T47D (cell line): ENCODE data around the gene ADGB.
"Not testable (repeated sequence)": the region's sequence is repeated elsewhere in the genome, so short reads cannot be mapped to it uniquely, and the experiment has no call there.

Experiments used
- DNase-seq, 2 experiments: peaks; one replicate each; pipeline versions ENCODE4 v3.0.0 to v3.0.0-alpha.2; 2011 to 2012; ENCODE audit warnings: low read depth in 1 of 2, low spot score in 1 of 2
- JUND ChIP-seq: IDR thresholded peaks from 2 replicates; pipeline ENCODE4 v1.6.1; 2012; ENCODE audit warnings: low read depth
- in situ Hi-C: cut with HindIII; loops from 2 replicates; pipeline ENCODE4 v1.10.0; 2016; ENCODE audit warnings: low sequenced_read_pairs, low pct_unique_long_range_greater_than_20kb

The ADGB gene

GRCh38 chr6:146787876-146788508 lies 189.2 kb downstream of the ADGB start:
- DNase-seq, result no peak
- in situ Hi-C loops, result no loop called here
- no peak for TF ChIP-seq JUND

- in situ Hi-C loops, result no loop called here
- no peak for DNase-seq
- TF ChIP-seq JUND, result no peak
Observed at GRCh38 chr6:146790561-146791091, 191.9 kb downstream of the ADGB start.

GRCh38 chr6:146791930-146792329 lies 193.2 kb downstream of the ADGB start:
- in situ Hi-C loops, result no loop called here
- no peak for DNase-seq
- TF ChIP-seq JUND, result no peak

- in situ Hi-C loops, DNase-seq: not testable (repeated sequence)
Observed at GRCh38 chr6:146793218-146793617, 194.4 kb downstream of the ADGB start.

- in situ Hi-C loops, result no loop called here
- DNase-seq, result no peak
- no peak for TF ChIP-seq JUND
Observed at GRCh38 chr6:146795479-146796133, 196.8 kb downstream of the ADGB start.

GRCh38 chr6:146803167-146803566 lies 204.4 kb downstream of the ADGB start:
- DNase-seq, in situ Hi-C loops: not testable (repeated sequence)

- no peak for TF ChIP-seq JUND
- in situ Hi-C loops, result no loop called here
- DNase-seq, result no peak
Observed at GRCh38 chr6:146803601-146804000, 204.8 kb downstream of the ADGB start.

- no peak for TF ChIP-seq JUND
- in situ Hi-C loops, result no loop called here
- no peak for DNase-seq
Observed at GRCh38 chr6:146805546-146806325, 207.0 kb downstream of the ADGB start.

- DNase-seq, in situ Hi-C loops: not testable (repeated sequence)
Observed at GRCh38 chr6:146809014-146809413, 210.2 kb downstream of the ADGB start.

- in situ Hi-C loops, DNase-seq: not testable (repeated sequence)
Observed at GRCh38 chr6:146812811-146813321, 214.1 kb downstream of the ADGB start.

- in situ Hi-C loops, result no loop called here
- DNase-seq, result no peak
- no peak for TF ChIP-seq JUND
Observed at GRCh38 chr6:146813554-146813953, 214.8 kb downstream of the ADGB start.

- in situ Hi-C loops, result no loop called here
- TF ChIP-seq JUND, result no peak
Observed at GRCh38 chr6:146814148-146814750, 215.5 kb downstream of the ADGB start.

GRCh38 chr6:146815511-146816462 lies 217.0 kb downstream of the ADGB start:
- in situ Hi-C loops, DNase-seq: not testable (repeated sequence)

More at GRCh38 chr6:146814148-146814750, 215.5 kb downstream of the ADGB start:
- no peak for DNase-seq
